ENCODE measurements around the gene ALDOA. TPM values are rescaled to one million over a fixed set of nuclear protein-coding genes. Genes with fewer than 3 reads are reported as not detected.
A peak's percentile ranks its signal among the peaks of the same experiment; 100 is the strongest.

Gene ALDOA
- total and polyA plus RNA-seq, 9 of the 15 experiments (the other 6 are each of a cell fraction or from before 2014, with no cell fraction given) = 311 to 2,224 (median 1,293) TPM

- TF ChIP-seq ZNF263 (CRISPR knock-in tag; IDR thresholded peaks at IDR 0.05; ENCODE audit: borderline replicate concordance) = 0 out of 2 replicates have a peak, but pooled peaks have one; percentile 18
- TF ChIP-seq ZNF133 (CRISPR knock-in tag; IDR thresholded peaks at IDR 0.05) = no peak
- 0 out of 2 replicates have a peak, but pooled peaks have one; percentile 23 for TF ChIP-seq TFAP4 (CRISPR knock-in tag; IDR thresholded peaks at IDR 0.05; ENCODE audit: borderline replicate concordance)
- TF ChIP-seq RFX1 (IDR thresholded peaks at IDR 0.05) = peak; percentile 75
- peak; percentile 40; the same call in 1 of the 2 replicates for TF ChIP-seq NFIC (IDR thresholded peaks at IDR 0.05)
These were observed 4.3 kb downstream of the ALDOA start (continued) for GRCh38 chr16:30069611-30070462.

GRCh38 chr16:30070490-30070889, 4.9 kb downstream of the ALDOA start:
- FAIRE-seq = no peak
- POLR2A ChIA-PET = interaction anchor here (1.9 kb wide), 1 partner anchor 21 kb away, joined by 9 read pairs; the partner anchor contains the start of gene TBX6
- peak overlapping the region; percentile 86 to 93; a peak in 2 of 4 replicates for H3K9ac ChIP-seq (ENCODE audit: insufficient read depth in 1 of 2, low read depth in 2 of 2, low read length in 2 of 2)
- H3K9me3 ChIP-seq (replicated peaks; ENCODE audit: control insufficient read depth, insufficient read depth, low read depth, low read length) = no peaks in the 10 kb centered on the region
- H3K4me2 ChIP-seq (ENCODE audit: insufficient read depth, low read length) = peak overlapping the region; percentile 79; the same call in 1 of the 2 replicates
- peaks cover 64% of the 10 kb centered on the region for H3K36me3 ChIP-seq (ENCODE audit: control insufficient read depth, insufficient read depth, low read length)
- no TSS peak for BruUV-seq (replicated peaks)
- CTCF ChIA-PET (ENCODE audit: low intra/inter-chr PET ratio) = no interaction called here
- intact Hi-C loops (cut with micrococcal nuclease) = no loop called here
- H3K9me1 ChIP-seq (ENCODE audit: control insufficient read depth, insufficient read depth, low read length) = peaks cover 17% of the 10 kb centered on the region
- in situ Hi-C loops (cut with MboI) = no loop called here
- DNase-seq (ENCODE audit: extremely low read depth in 1 of 4, low spot score in 3 of 4) = no peak
- H3K27ac ChIP-seq (ENCODE audit: extremely low read depth, low read depth, low read length) = peak overlapping the region; percentile 42; the same call in 2 of the 3 replicates
- peak overlapping the region; percentile 32; the same call in 1 of the 2 replicates for H3K4me3 ChIP-seq
- 0 out of 2 replicates have a peak, but pooled peaks have one; percentile 18 for TF ChIP-seq POLR2A (conservative IDR thresholded peaks at IDR 0.05)
- TF ChIP-seq CCNT2 (IDR thresholded peaks at IDR 0.05; ENCODE audit: borderline replicate concordance, extremely low read depth, insufficient read length, low read depth, low read length) = peak; percentile 9
- TF ChIP-seq MEF2D (tag; conservative IDR thresholded peaks at IDR 0.05; ENCODE audit: low read depth) = no peak
- peaks cover 51% of the 10 kb centered on the region for H4K20me1 ChIP-seq (replicated peaks; ENCODE audit: control insufficient read depth, insufficient read depth, low read length)
- no peak for ATAC-seq
- H2AFZ ChIP-seq (ENCODE audit: low read depth, low read length) = no peak overlapping the region
- H3K79me2 ChIP-seq (ENCODE audit: control insufficient read depth, insufficient read depth, low read length) = peaks cover 58% of the 10 kb centered on the region
- peaks cover 42 to 49% of the 10 kb centered on the region in 2 experiments for H3K4me1 ChIP-seq (replicated peaks in 1 of 2; ENCODE audit: control insufficient read depth in 2 of 2, insufficient read depth in 2 of 2, low read length in 2 of 2)
- H3K27me3 ChIP-seq (ENCODE audit: control insufficient read depth in 2 of 2, insufficient read depth in 2 of 2, low read length in 2 of 2) = no peaks in the 10 kb centered on the region

Data from K562 (cell line).